ENCODE data around the gene UCHL3. TPM values are rescaled to one million over a fixed set of nuclear protein-coding genes. Genes with fewer than 3 reads are reported as not detected.

Gene UCHL3
- total RNA-seq, 1 experiment from 2014 or later: 50.8 TPM

GRCh38 chr13:75555836-75556235, 6.2 kb downstream of the UCHL3 start:
- H3K23me2 ChIP-seq (ENCODE audit: insufficient read length, low read depth, low read length, poor library complexity, severe bottlenecking): no peaks in the 10 kb centered on the region
- no peaks in the 10 kb centered on the region for H3K27me3 ChIP-seq (ENCODE audit: insufficient read depth, low read length)
- no peak overlapping the region for H3K23ac ChIP-seq (ENCODE audit: insufficient read length, low read depth, low read length)
- H3K14ac ChIP-seq (ENCODE audit: insufficient read depth, low read length): no peak overlapping the region
- H2AK5ac ChIP-seq (ENCODE audit: insufficient read length, low read length): no peak overlapping the region
- no peak overlapping the region for H3K9ac ChIP-seq (ENCODE audit: extremely low read depth, insufficient read length, low read length)
- H3K4ac ChIP-seq (ENCODE audit: low read depth, low read length): no peak overlapping the region
- H3K79me1 ChIP-seq (ENCODE audit: insufficient read depth, low read depth, low read length, poor library complexity, severe bottlenecking): no peaks in the 10 kb centered on the region
- no peak overlapping the region for H3T11ph ChIP-seq (ENCODE audit: low read length)
- no peaks in the 10 kb centered on the region for H3K9me3 Mint-ChIP-seq
- no peak for DNase-seq
- no peak overlapping the region for H2BK5ac ChIP-seq (ENCODE audit: insufficient read length, low read length)
- H2BK120ac ChIP-seq (ENCODE audit: low read depth, low read length, poor library complexity, severe bottlenecking): no peak overlapping the region
- H3K36me3 Mint-ChIP-seq (ENCODE audit: insufficient read depth in 1 of 3, low read depth in 3 of 3): peaks cover 4 to 17% (median 10%) of the 10 kb centered on the region in 3 experiments; a peak in 6 of 7 replicates
- H2BK15ac ChIP-seq (ENCODE audit: low read depth, low read length): no peak overlapping the region
- H2AFZ ChIP-seq (ENCODE audit: low read length): no peak overlapping the region
- H3K4me3 Mint-ChIP-seq: no peak overlapping the region
- H3K27ac ChIP-seq (ENCODE audit: insufficient read length, low read depth, low read length): no peak overlapping the region
- no peaks in the 10 kb centered on the region for H4K20me1 ChIP-seq (ENCODE audit: control insufficient read depth, insufficient read depth, insufficient read length)
- H2BK20ac ChIP-seq (ENCODE audit: low read depth, low read length, poor library complexity, severe bottlenecking): no peak overlapping the region
- no peak overlapping the region for H3K27ac Mint-ChIP-seq
- no peak overlapping the region for H2BK12ac ChIP-seq (ENCODE audit: insufficient read length, low read depth, low read length)
- H3K4me1 Mint-ChIP-seq: peaks cover 1 to 2% of the 10 kb centered on the region in 2 experiments
- no peak overlapping the region for H3K56ac ChIP-seq (ENCODE audit: insufficient read length, low read depth, low read length)
- H3K4me1 ChIP-seq (ENCODE audit: insufficient read depth, low read length): no peaks in the 10 kb centered on the region
- whole genome bisulfite sequencing (ENCODE audit: extremely low coverage, insufficient read length, low lambda C conversion rate): no CpG with 5 or more reads among the region's 1 CpG
- H3K9me3 ChIP-seq (ENCODE audit: control insufficient read depth, low read depth, low read length): no peaks in the 10 kb centered on the region
- TF ChIP-seq CTCF (conservative IDR thresholded peaks at IDR 0.05): no peak
- H3K79me2 ChIP-seq (ENCODE audit: insufficient read depth, low read length): 0 out of 2 replicates have a peak, but pooled peaks cover 2% of the 10 kb centered on the region
- H3K4me2 ChIP-seq (ENCODE audit: insufficient read depth, insufficient read length, low read length): no peak overlapping the region
- no peak overlapping the region for H4K8ac ChIP-seq (replicated peaks; ENCODE audit: insufficient read length, low read depth, low read length)
- no peak overlapping the region for H4K5ac ChIP-seq (ENCODE audit: insufficient read length, low read depth, low read length)
- H3K18ac ChIP-seq (ENCODE audit: insufficient read length, low read depth, low read length): no peak overlapping the region
- H4K91ac ChIP-seq (ENCODE audit: insufficient read length, low read depth, low read length): no peak overlapping the region
- H3K27me3 Mint-ChIP-seq (ENCODE audit: low read depth): no peaks in the 10 kb centered on the region

All from H9 (cell line).